ENCODE data around the gene NPHS2.

- TF ChIP-seq CTCF (IDR thresholded peaks at IDR 0.05), result no peak
- no peak for TF ChIP-seq POLR2AphosphoS5 (IDR thresholded peaks at IDR 0.05)
Observed at GRCh38 chr1:179549368-179549700, 26.4 kb downstream of the NPHS2 start.

All from suprapubic skin (tissue), 3 donors.